Measurements from ENCODE around the gene PAH.

DNA sequence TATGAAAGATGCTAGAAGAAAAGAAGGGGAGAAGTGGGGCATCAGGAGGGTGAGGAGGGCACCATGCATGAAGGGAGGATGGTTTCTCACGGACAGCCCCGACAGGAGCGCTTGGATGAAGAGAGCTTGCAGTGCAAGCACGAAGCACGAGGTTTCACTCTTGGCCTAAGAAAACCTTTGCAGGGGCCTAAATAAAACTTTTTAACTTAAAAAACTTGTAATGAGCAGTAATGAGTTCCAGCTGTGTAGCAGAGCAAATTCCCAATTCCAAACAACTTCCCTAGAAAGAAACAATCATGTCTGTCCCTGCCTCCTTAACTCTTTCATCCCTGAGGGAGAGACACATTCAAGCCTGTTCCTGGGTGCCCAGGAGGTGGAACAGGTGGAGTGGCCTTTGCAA lies 119.5 kb downstream of the PAH start:
- TF ChIP-seq, protein P1, sequence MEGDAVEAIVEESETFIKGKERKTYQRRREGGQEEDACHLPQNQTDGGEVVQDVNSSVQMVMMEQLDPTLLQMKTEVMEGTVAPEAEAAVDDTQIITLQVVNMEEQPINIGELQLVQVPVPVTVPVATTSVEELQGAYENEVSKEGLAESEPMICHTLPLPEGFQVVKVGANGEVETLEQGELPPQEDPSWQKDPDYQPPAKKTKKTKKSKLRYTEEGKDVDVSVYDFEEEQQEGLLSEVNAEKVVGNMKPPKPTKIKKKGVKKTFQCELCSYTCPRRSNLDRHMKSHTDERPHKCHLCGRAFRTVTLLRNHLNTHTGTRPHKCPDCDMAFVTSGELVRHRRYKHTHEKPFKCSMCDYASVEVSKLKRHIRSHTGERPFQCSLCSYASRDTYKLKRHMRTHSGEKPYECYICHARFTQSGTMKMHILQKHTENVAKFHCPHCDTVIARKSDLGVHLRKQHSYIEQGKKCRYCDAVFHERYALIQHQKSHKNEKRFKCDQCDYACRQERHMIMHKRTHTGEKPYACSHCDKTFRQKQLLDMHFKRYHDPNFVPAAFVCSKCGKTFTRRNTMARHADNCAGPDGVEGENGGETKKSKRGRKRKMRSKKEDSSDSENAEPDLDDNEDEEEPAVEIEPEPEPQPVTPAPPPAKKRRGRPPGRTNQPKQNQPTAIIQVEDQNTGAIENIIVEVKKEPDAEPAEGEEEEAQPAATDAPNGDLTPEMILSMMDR (IDR thresholded peaks at IDR 0.05), result no peak
- TF ChIP-seq POLR2A (IDR thresholded peaks at IDR 0.05), result no peak
